SK-N-SH (cell line): ENCODE measurements around the gene KRTAP9-8. TPM values are rescaled to one million over a fixed set of nuclear protein-coding genes. Genes with fewer than 3 reads are reported as not detected.
"Not testable (repeated sequence)": the region's sequence is repeated elsewhere in the genome, so short reads cannot be mapped to it uniquely, and the experiment has no call there.

Experiments
- CTCF ChIA-PET: fragments of 300-600, 350-600 bp; formaldehyde crosslinking; extraction: SDS; loops from one replicate; lab custom pipeline; 2021; lab: Yijun Ruan, JAX
- POLR2A ChIA-PET: fragments of 350-600 bp; sonication (Branson Sonifier 250); formaldehyde crosslinking; extraction: SDS; loops from one replicate; lab custom pipeline; 2020; ENCODE audit warnings: antibody characterized with exemption, inconsistent platforms; lab: Yijun Ruan, JAX
- DNase-seq: peaks from one replicate; pipeline ENCODE4 v3.0.0; 2012
- H2AFZ ChIP-seq: fragments of 200-600 bp; sonication (generic); 2 replicates; pipeline ENCODE4 v1.8.1; 2016; ENCODE audit warnings: antibody characterized with exemption, mild to moderate bottlenecking, low read depth
- H3F3A ChIP-seq: fragments of 200-600 bp; sonication (generic); replicated peaks from 2 replicates; pipeline ENCODE3; 2016; ENCODE audit warnings: antibody characterized with exemption, mild to moderate bottlenecking; ENCODE audit not compliant: insufficient read depth
- H3K27ac ChIP-seq, 2 experiments: fragments of 200-500 bp in 1 of 2; fragments of 200-600 bp in 1 of 2; sonication (Bioruptor generic) in 1 of 2; sonication (generic), shearing (Covaris generic) in 1 of 2; 2 replicates each; pipeline versions ENCODE4 v1.5.1 to v1.6.1; 2014 to 2016; ENCODE audit warnings: low read depth in 2 of 2, inconsistent platforms in 1 of 2, low read length in 1 of 2, mild to moderate bottlenecking in 1 of 2, mixed read lengths in 1 of 2
- H3K27me3 ChIP-seq: fragments of 200-600 bp; sonication (generic), shearing (Covaris generic); 2 replicates; pipeline ENCODE4 v1.6.1; 2016; ENCODE audit warnings: mixed run types; ENCODE audit not compliant: insufficient read depth
- H3K36me3 ChIP-seq, 2 experiments: fragments of 200-500 bp in 1 of 2; fragments of 200-600 bp in 1 of 2; sonication (Bioruptor generic) in 1 of 2; sonication (generic) in 1 of 2; replicated peaks in 1 of 2; 2 replicates each; pipeline versions ENCODE3 to v1.5.1; 2014 to 2016; ENCODE audit warnings: low read length in 1 of 2, mild to moderate bottlenecking in 1 of 2; ENCODE audit not compliant: insufficient read depth in 2 of 2, control insufficient read depth in 1 of 2
- H3K4me1 ChIP-seq, 2 experiments: fragments of 200-500 bp in 1 of 2; fragments of 200-600 bp in 1 of 2; sonication (Bioruptor generic) in 1 of 2; sonication (generic), shearing (Covaris generic) in 1 of 2; 2 replicates each; pipeline versions ENCODE4 v1.5.1 to v1.6.1; 2014 to 2016; ENCODE audit warnings: low read depth in 1 of 2, low read length in 1 of 2, mixed run types in 1 of 2; ENCODE audit not compliant: insufficient read depth in 2 of 2, control insufficient read depth in 1 of 2
- H3K4me2 ChIP-seq: fragments of 200-600 bp; sonication (generic), shearing (Covaris generic); 2 replicates; pipeline ENCODE4 v1.6.1; 2017; ENCODE audit warnings: mixed run types
- H3K4me3 ChIP-seq, 2 experiments: fragments of 200-500 bp in 1 of 2; fragments of 200-600 bp in 1 of 2; sonication (Bioruptor generic) in 1 of 2; sonication (generic), shearing (Covaris generic) in 1 of 2; 2 replicates each; pipeline versions ENCODE4 v1.5.1 to v1.8.1; 2014 to 2016; ENCODE audit warnings: low read depth in 2 of 2, inconsistent platforms in 1 of 2, low read length in 1 of 2, mild to moderate bottlenecking in 1 of 2, mixed read lengths in 1 of 2, moderate library complexity in 1 of 2
- H3K79me2 ChIP-seq: fragments of 200-600 bp; sonication (generic); 2 replicates; pipeline ENCODE4 v1.8.1; 2017; ENCODE audit warnings: mild to moderate bottlenecking; ENCODE audit not compliant: insufficient read depth
- H3K9ac ChIP-seq: fragments of 200-600 bp; sonication (generic); 2 replicates; pipeline ENCODE4 v1.6.1; 2017; ENCODE audit warnings: mixed run types
- H3K9me2 ChIP-seq: fragments of 200-600 bp; sonication (generic); 2 replicates; pipeline ENCODE4 v1.6.1; 2017; ENCODE audit warnings: mixed run types
- H3K9me3 ChIP-seq: fragments of 200-600 bp; sonication (generic); 2 replicates; pipeline ENCODE4 v1.6.1; 2017; ENCODE audit warnings: mixed run types, mild to moderate bottlenecking, moderate library complexity
- H4K20me1 ChIP-seq: fragments of 200-600 bp; sonication (generic); 2 replicates; pipeline ENCODE4 v1.6.1; 2017; ENCODE audit warnings: mild to moderate bottlenecking, mixed run types; ENCODE audit not compliant: insufficient read depth
- CHD2 ChIP-seq: fragments of 150-350 bp; IDR thresholded peaks from 2 replicates; pipeline ENCODE4 v1.6.1; 2018; ENCODE audit warnings: low read length; ENCODE audit not compliant: partially characterized antibody
- ELF1 ChIP-seq: IDR thresholded peaks from 2 replicates; pipeline ENCODE4 v1.4.0; 2012
- EP300 ChIP-seq, 2 experiments: IDR thresholded peaks; 2 replicates each; pipeline versions ENCODE4 v1.4.0 to v1.6.1; 2012; ENCODE audit warnings: borderline replicate concordance in 1 of 2, low read depth in 1 of 2, low read length in 1 of 2
- FOSL2 ChIP-seq: IDR thresholded peaks from 2 replicates; pipeline ENCODE4 v1.4.0; 2012; ENCODE audit warnings: low read depth, mild to moderate bottlenecking, moderate library complexity, borderline replicate concordance
- FOXJ3 ChIP-seq: sonication (generic); formaldehyde crosslinking; IDR thresholded peaks from 2 replicates; pipeline ENCODE4 v1.5.1; 2020; ENCODE audit warnings: mild to moderate bottlenecking, missing genetic modification reagents
- GABPA ChIP-seq: IDR thresholded peaks from 2 replicates; pipeline ENCODE4 v1.4.0; 2012; ENCODE audit warnings: low read depth, mild to moderate bottlenecking
- GATA2 ChIP-seq: sonication (generic); formaldehyde crosslinking; IDR thresholded peaks from 2 replicates; pipeline ENCODE4 v1.5.0; 2020; ENCODE audit warnings: mild to moderate bottlenecking, missing genetic modification reagents
- NRF1 ChIP-seq: IDR thresholded peaks from 2 replicates; pipeline ENCODE4 v1.6.1; 2012; ENCODE audit warnings: low read depth, mild to moderate bottlenecking, low read length
- PBX3 ChIP-seq: IDR thresholded peaks from 2 replicates; pipeline ENCODE4; 2012
- POLR2AphosphoS5 ChIP-seq: IDR thresholded peaks from 2 replicates; pipeline ENCODE4 v1.6.1; 2012; ENCODE audit warnings: low read depth, low read length
- RFX5 ChIP-seq: IDR thresholded peaks from 2 replicates; pipeline ENCODE4 v1.6.1; 2012; ENCODE audit warnings: mild to moderate bottlenecking, improper control_type of control experiment, low read length
- RXRA ChIP-seq: IDR thresholded peaks from 2 replicates; pipeline ENCODE4 v1.4.0; 2012; ENCODE audit warnings: low read depth, mild to moderate bottlenecking, borderline replicate concordance
- SMC3 ChIP-seq: IDR thresholded peaks from 2 replicates; pipeline ENCODE4 v1.6.1; 2012; ENCODE audit warnings: low read depth, low read length, improper control_type of control experiment
- TAF1 ChIP-seq: IDR thresholded peaks from 2 replicates; pipeline ENCODE4 v1.6.1; 2012; ENCODE audit warnings: low read depth, mild to moderate bottlenecking, low read length, moderate library complexity, borderline replicate concordance
- TCF12 ChIP-seq: IDR thresholded peaks from 2 replicates; pipeline ENCODE4 v1.4.0; 2012
- YY1 ChIP-seq: IDR thresholded peaks from 2 replicates; pipeline ENCODE4 v1.4.0; 2012; ENCODE audit warnings: low read depth, mild to moderate bottlenecking
- ZBTB33 ChIP-seq: IDR thresholded peaks from 2 replicates; pipeline ENCODE4 v1.4.0; 2012; ENCODE audit warnings: low read depth, borderline replicate concordance
- WGBS: methylation state at CpG from one replicate; pipeline ENCODE4 v1.1.6; 2017; ENCODE audit warnings: low lambda C conversion rate; 5-methylcytosine and 5-hydroxymethylcytosine counted together
- polyA plus RNA-seq, 3 experiments: library from polyadenylated mRNA; depleted of rRNA; stranded (reverse); fragments of >200 nt; gene quantifications; 2 replicates each; pipeline ENCODE4 v1.2.3, GENCODE V29; 2012

Gene KRTAP9-8
- polyA plus RNA-seq, 1 of the 3 experiments (the other 2 are of a cell fraction), result not detected

DNA sequence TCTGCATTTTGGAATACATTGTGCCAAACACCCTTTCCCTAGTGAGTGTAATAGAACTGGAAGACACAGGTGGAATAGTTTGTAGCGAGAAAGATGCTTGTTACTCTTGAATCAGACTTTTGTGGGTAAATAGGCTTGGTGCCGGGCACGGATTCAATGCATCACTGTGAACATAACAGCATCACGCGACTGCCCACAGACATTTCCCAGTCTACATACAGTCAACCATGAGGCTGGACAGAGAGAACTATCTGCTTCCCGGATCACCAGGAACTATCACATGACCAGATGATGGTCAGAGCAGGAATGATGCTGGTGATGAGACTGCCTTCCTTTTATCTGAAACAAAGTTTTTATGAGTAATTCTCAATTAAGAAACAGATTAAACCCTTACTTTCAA, 11.7 kb upstream of the KRTAP9-8 start:
- Histone ChIP-seq H3K79me2 (no peaks in the 10 kb centered on the region), H3K9ac (no peak overlapping the region), H3K4me2 (no peak overlapping the region), H2AFZ (no peak overlapping the region), H3K27ac (no peak overlapping the region), H3K36me3 (no peaks in the 10 kb centered on the region), H3K27me3 (peaks cover 22% of the 10 kb centered on the region; the same call in 1 of the 2 replicates), H3K9me3 (no peaks in the 10 kb centered on the region), H4K20me1 (no peaks in the 10 kb centered on the region), H3K9me2 (no peaks in the 10 kb centered on the region), H3K4me1 (no peaks in the 10 kb centered on the region), H3F3A (no peaks in the 10 kb centered on the region), H3K4me3 (no peak overlapping the region)
- ChIA-PET CTCF (interaction anchor here (0.6 to 0.7 kb wide), 2 partner anchors 140 to 502 kb away, joined by 3 to 4 read pairs; no protein-coding TSS in a partner anchor), POLR2A (no interaction called here)
- TF ChIP-seq POLR2AphosphoS5 (no peak), FOXJ3 (no peak), GATA2 (CRISPR knock-in tag) (no peak), EP300 (IDR thresholded peaks at IDR 0.05; ENCODE audit: borderline replicate concordance in 1 of 2, low read depth in 1 of 2, low read length in 1 of 2) (no peak), SMC3 (no peak), CHD2 (no peak), FOSL2 (no peak), NRF1 (no peak), RFX5 (no peak), RXRA (no peak), PBX3 (no peak), GABPA (no peak), TCF12 (no peak), ELF1 (no peak), YY1 (no peak), TAF1 (no peak), ZBTB33 (no peak)
- WGBS, result 26% methylated on average over 6 of the region's 6 CpGs
- DNase-seq, result no peak

DNA sequence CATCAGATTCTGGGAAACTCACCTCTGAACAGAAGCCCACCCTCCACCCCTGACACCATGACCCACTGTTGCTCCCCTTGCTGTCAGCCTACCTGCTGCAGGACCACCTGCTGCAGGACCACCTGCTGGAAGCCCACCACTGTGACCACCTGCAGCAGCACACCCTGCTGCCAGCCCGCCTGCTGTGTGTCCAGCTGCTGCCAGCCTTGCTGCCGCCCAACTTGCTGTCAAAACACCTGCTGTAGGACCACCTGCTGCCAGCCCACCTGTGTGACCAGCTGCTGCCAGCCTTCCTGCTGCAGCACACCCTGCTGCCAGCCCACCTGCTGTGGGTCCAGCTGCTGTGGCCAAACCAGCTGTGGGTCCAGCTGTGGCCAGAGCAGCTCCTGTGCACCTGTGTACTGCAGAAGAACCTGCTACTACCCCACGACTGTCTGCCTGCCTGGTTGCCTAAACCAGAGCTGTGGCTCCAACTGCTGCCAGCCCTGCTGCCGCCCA, 11.2 kb upstream of the KRTAP9-8 start, which contains the start of gene KRTAP9-2:
Gene KRTAP9-2, plus strand, starts transcription at position 51 of the 498 bp plus-strand sequence. Its CDS starts 7 bp downstream, at position 58.
- CTCF ChIA-PET, H4K20me1 ChIP-seq, POLR2A ChIA-PET, H3K4me3 ChIP-seq, H3K4me1 ChIP-seq, H2AFZ ChIP-seq, H3K79me2 ChIP-seq, H3K4me2 ChIP-seq, H3K27ac ChIP-seq, H3K9ac ChIP-seq, H3K9me3 ChIP-seq, DNase-seq, H3K9me2 ChIP-seq, H3K36me3 ChIP-seq, H3F3A ChIP-seq: not testable (repeated sequence)
- no CpG with 5 or more reads among the region's 4 CpGs for WGBS
- peaks cover 22% of the 10 kb centered on the region; the same call in 1 of the 2 replicates for H3K27me3 ChIP-seq
